Esophagus squamous epithelium (tissue), 4 donors: ENCODE data around the gene LMAN1L.

ENCODE experiments used
- CTCF ChIP-seq, 6 experiments: fragments of 450-650 bp in 4 of 6; fragments of 200-600 bp in 2 of 6; sonication (generic) in 2 of 6; IDR thresholded peaks; one replicate each; pipeline ENCODE4 v1.5.1; 2016 to 2019; ENCODE audit warnings: antibody characterized with exemption in 6 of 6, mild to moderate bottlenecking in 4 of 6, moderate library complexity in 4 of 6
- POLR2A ChIP-seq, 4 donors: fragments of 450-650 bp; IDR thresholded peaks; one replicate each; pipeline ENCODE4 v1.6.1; 2017; ENCODE audit warnings: antibody characterized with exemption in 4 of 4, mild to moderate bottlenecking in 4 of 4, moderate library complexity in 3 of 4

DNA sequence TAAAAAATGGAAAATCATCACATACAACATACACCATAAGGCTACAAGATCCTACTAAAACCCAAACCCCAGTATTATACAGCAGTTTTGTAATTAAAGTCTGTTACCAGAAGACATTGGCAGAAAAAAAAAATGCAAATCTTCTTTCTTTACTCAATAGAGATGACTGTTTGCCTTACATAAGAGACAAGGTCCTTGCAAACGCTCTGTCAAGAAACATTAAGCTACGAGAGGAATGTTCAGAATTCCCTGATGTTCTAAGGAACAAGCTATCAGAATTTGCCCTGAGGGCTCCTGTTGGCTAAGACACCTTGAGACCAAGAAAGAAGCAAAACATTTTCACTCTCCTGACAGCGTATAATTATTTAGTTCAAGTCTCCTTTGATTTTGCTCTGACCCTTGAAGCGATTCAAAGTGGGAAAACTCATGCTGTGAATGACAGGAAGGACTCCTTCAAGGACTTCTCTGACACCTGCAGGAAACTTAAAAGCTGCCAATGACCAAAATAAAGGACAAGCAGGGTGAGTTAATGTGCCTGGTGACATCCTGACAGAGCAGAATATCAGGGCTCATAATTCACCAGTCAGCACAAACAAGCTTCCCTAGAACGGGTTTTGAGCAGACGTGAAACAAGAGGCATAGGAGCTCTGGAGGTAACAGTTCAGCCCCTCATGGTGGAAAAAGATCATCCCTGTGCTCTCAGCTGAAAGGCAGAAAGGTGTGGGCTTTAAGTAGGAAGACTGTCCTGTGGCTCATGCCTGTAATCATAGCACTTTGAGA lies 58.0 kb downstream of the LMAN1L start:
- TF ChIP-seq CTCF (IDR thresholded peaks at IDR 0.05) (no peak), POLR2A (IDR thresholded peaks at IDR 0.05) (no peak)
